GM21737 (cell line): ENCODE results near the gene RANBP1.

Experiments
- ATAC-seq: cut with Tn5 transposase; IDR thresholded peaks from one replicate; pipeline ENCODE4 v1.9.1; 2021; ENCODE audit warnings: mild to moderate bottlenecking, moderate library complexity; ENCODE audit not compliant: unreplicated experiment

The RANBP1 gene

GRCh38 chr22:20167643-20168322, 51.9 kb downstream of the RANBP1 start:
- no peak for ATAC-seq

DNA sequence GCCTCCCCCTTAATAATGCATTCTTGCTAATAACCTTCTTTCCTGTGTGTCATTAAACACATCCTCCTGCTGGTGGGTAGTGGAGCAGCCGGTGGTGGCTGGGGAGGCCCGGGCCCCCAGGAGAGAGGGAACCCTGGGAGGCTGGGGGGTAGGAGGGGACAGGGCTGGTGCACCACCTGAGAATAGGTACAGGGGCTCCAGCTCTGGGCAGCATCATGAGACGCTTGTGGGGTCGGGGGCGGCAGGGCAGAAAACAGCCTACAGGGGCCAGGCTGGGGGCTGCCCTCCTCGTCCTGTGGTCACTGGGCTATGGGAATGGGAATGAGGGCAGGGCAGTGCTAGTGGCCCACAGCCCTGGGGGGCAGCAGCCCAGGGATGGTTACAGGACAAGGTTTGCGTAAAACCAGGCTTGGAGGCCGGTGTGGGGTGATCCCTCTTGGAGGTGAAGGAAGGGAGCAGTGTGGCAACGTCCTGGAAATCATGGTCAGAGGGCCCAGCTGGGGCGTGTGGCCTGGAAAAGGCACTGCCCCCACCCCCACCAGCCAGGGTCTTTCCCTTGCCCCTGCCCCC, 53.4 kb downstream of the RANBP1 start:
- no peak for ATAC-seq

GRCh38 chr22:20170170-20170569, 54.3 kb downstream of the RANBP1 start:
- no peak for ATAC-seq

- no peak for ATAC-seq
Measured at GRCh38 chr22:20171288-20172140, 55.6 kb downstream of the RANBP1 start.

DNA sequence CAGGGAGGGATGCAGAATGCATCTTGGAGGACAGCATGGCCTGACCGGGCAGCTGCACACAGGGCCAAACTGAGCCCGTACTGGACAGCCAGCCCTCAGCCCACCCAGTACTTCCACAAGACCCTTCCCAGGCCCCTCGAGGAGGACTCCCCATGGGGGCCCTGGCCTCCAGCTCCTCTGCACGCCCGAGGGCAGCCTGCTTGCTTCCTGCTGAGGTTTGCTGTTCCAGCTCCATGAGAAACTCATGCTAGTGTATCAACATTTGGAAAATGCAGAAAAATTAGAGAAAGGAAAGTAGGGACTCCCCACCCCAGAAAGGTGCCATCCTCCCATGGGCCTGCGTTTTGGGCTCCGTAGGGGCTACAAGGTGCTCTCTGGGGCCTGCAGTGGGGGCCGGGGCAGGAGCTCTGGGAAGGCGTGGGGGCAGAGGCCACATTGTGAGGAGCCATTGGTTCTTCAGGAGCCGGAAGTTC, 56.3 kb downstream of the RANBP1 start:
- no peak for ATAC-seq

DNA sequence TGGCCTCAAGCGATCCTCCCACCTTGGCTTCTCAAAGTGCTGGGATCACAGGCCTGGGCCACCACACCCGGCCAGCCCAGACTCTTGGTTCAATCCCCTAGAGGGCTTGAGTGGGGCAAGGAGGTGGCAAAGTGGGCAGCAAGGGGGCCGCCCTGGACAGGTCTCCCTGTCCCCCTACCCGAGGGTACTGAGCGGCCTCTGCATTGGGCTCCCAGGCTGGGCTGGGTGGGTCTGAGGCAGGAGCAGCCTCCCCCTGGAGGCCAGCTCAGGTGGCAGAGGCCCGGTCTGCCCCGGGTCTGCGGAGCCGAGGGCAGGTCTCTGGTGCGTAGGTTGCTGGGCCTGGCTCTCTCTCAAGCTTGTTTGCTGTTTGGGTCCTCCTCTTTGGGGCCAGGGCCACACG, 57.3 kb downstream of the RANBP1 start:
- no peak for ATAC-seq

DNA sequence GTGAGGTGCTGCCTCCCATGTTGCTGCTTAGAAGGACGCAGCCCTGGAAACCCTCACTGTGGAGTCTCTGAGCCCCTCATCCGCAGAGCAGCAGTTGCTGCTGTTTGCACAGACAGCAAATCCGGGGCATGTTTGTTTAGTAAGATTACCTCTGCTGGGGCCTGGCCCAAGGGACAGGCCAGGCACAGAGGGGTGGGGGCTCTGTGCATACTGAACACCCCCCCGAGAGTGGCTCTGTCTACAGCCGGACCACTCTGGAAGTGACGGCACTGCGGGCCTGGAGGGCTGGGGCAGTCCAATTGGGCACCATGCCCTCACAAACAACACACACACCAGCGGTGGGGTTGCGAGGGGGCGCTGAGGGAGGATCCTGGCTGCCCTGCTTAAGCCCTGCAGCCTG, 57.9 kb downstream of the RANBP1 start:
- ATAC-seq: no peak

DNA sequence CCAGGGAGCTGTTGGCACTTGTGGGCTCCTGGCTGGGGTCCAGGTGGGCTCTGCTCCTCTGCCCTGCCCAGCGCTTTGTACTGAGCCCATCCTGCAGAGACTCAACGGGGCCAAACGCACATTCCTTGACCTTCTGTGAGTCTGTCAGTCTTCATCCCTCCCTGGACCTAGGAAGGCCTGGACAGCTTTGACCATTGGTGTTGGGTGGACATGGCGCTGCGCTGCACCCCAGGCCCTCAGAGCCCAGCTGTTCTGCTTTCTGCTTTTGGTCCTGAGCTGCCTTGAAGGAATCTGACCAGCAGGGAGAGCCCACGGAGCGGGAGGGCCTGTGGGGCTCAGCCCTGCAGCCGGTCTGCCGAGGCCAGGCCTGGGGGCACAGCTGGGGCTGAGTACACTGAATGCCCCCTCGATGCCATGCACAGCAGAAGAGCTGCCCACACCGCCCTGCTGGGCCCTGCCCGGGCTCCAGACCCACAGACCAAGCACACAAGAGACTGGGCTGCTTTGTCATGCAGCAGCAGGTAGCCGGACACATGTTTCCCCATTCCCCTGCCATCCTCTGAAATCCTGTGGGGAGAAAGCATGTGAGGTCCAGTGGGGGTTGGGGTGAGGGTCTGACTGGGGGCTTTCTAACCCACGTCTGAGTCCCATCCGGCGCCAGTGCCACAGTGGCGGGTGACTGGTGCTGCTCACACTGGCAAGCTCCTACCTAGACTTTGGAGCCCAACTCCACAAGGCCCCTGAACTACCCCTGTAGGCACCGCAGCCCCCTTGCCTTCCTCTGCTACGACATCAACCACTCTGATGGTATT, 59.1 kb downstream of the RANBP1 start:
- no peak for ATAC-seq

DNA sequence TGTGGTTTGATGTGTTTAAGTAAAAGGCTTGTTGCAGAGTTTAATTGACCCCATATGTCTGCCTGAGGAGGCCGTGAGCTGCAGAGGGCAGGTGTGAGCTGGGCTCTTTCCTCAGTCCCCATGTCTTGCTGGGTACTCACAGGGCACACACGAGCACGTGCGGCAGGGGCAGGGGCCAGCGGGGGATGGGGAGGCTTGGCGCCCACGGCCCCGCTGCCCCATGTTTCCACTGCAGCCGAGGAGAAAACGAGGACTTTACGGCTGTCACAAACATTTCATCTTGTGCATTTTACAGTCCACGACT, 59.6 kb downstream of the RANBP1 start:
- no peak for ATAC-seq

DNA sequence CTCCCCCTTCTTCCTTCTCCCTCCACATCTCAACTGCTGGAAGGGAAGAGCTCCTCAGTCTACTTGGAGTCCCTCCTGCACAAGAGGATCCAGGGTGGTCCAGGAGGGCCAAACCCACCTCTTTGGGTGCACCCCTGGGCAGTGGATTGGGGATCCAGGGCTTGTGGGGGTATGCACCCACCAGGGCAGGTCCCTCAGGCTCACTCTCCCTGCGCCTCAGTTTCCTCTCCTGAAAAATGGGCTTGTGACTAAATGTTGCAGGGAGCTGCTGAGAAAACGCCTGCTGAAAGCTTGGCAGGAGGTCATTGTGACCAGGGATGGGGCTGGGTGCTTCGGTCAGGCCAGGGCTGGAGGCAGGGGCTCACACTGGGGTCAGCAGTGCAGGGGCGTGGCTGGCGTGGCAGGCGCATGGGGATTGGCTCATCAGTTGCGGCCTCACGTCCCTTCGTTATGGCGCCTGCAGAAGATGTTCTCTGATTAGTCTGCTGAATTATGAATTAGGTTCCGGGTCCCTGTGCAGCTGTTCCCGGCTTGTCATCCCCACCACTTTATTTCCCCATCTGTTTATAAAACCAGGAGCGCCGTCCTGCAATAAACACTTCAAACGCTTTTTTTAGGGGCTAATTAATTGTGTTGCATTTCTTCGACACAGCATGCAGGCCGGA, 60.6 kb downstream of the RANBP1 start:
- ATAC-seq: no peak
